Fibroblast of villous mesenchyme (primary cell): Measurements from ENCODE around the gene CENPT. TPM values are rescaled to one million over a fixed set of nuclear protein-coding genes. Genes with fewer than 3 reads are reported as not detected.

Source experiments
- DNase-seq: peaks from one replicate; pipeline ENCODE4 v3.0.0-alpha.2; 2010; ENCODE audit warnings: low read depth
- H3K4me3 ChIP-seq: 2 replicates; pipeline ENCODE4 v1.5.1; 2011; ENCODE audit warnings: low read depth, mild to moderate bottlenecking, low read length
- total RNA-seq: library from RNA; depleted of rRNA; stranded (reverse); fragments of >200 nt; gene quantifications from 2 replicates; pipeline ENCODE4 v1.2.3, GENCODE V29; 2012
- TF ChIP-seq, protein P1 (sequence below): IDR thresholded peaks from 2 replicates; pipeline ENCODE4 v1.5.1; 2012; ENCODE audit warnings: low read depth, mild to moderate bottlenecking, low read length; ENCODE audit not compliant: insufficient read depth

Gene CENPT
- total RNA-seq, 1 donor, result 39.7 TPM

DNA sequence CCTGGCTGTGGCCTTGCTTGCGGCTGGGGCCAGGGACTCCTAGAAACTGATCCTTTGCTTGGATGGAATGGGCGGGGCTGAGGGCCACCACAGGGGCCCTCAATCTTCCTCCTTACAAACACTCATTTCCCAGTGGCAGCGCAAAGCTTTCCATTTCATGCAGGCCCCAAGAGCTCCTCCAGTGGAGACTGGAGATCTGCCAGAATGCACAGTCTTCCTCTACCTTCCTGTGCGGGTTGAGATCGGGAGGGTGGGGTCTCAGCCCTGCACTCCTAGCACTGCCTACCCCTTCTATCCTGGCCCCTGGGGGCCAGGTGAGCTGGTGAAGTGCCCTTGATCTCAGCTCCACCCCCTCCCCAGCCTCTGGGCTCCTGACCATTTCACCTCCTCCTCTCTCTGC is 38.9 kb upstream of the CENPT start:
- H3K4me3 ChIP-seq, result no peak overlapping the region
- DNase-seq, result no peak
- TF ChIP-seq, protein P1, sequence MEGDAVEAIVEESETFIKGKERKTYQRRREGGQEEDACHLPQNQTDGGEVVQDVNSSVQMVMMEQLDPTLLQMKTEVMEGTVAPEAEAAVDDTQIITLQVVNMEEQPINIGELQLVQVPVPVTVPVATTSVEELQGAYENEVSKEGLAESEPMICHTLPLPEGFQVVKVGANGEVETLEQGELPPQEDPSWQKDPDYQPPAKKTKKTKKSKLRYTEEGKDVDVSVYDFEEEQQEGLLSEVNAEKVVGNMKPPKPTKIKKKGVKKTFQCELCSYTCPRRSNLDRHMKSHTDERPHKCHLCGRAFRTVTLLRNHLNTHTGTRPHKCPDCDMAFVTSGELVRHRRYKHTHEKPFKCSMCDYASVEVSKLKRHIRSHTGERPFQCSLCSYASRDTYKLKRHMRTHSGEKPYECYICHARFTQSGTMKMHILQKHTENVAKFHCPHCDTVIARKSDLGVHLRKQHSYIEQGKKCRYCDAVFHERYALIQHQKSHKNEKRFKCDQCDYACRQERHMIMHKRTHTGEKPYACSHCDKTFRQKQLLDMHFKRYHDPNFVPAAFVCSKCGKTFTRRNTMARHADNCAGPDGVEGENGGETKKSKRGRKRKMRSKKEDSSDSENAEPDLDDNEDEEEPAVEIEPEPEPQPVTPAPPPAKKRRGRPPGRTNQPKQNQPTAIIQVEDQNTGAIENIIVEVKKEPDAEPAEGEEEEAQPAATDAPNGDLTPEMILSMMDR, result no peak

DNA sequence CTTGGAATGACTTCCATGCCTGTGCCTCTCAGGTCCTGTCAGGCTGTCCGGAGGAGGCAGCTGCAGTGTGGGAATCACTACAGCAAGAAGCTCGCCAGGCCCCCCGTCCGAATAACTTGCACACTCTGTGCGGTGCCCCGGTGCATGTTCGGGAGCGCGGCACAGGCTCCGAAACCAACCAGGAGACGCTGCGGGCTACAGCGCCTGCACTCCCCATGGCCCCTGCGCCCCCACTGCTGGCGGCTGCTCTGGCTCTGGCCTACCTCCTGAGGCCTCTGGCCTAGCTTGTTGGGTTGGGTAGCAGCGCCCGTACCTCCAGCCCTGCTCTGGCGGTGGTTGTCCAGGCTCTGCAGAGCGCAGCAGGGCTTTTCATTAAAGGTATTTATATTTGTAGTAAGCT is 38.5 kb upstream of the CENPT start:
- TF ChIP-seq, protein P1, result no peak
- DNase-seq, result no peak
- H3K4me3 ChIP-seq, result no peak overlapping the region

DNA sequence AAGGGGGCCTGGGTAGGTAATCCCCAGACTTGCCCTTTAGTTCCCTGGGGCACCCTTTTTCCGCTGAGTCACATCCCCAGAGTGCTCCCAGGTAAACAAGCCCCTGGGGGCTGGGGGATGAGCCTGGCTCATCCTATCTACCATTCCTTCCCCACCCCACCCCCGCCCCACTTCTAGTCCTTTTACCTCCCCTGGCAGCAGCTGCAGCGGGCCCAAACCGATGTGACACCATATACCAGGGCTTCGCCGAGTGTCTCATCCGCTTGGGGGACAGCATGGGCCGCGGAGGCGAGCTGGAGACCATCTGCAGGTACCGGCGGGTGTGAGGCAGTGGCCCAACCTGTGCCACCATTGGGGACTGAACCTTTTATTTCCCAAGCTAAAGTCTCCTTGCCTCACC is 38.1 kb upstream of the CENPT start:
- TF ChIP-seq, protein P1, result no peak
- no peak overlapping the region for H3K4me3 ChIP-seq
- no peak for DNase-seq

DNA sequence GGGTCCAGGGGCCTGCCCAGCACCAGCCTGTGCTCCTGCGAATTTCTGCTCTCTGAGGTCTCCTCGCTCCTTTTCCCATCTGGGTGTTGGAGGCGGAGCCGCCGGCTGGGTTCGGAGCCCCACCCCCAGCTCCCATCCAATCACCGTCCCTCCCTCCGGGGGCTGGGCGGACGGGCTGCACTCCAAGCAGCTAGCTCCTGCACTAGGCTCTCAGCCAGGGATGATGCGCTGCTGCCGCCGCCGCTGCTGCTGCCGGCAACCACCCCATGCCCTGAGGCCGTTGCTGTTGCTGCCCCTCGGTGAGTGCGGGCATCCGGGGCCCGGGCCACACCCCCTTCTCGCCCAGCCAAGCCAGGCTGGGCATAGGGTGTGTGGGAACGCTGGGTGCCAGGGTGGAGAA is 37.2 kb upstream of the CENPT start, which contains the start of gene NRN1L:
TSS of gene NRN1L (plus strand) at position 202 of the 400 bp plus-strand sequence. CDS start at position 221, 19 bp downstream.
- no peak within 1 kb of the TSS for H3K4me3 ChIP-seq
- TF ChIP-seq, protein P1, result no peak
- peak; percentile 90 for DNase-seq

DNA sequence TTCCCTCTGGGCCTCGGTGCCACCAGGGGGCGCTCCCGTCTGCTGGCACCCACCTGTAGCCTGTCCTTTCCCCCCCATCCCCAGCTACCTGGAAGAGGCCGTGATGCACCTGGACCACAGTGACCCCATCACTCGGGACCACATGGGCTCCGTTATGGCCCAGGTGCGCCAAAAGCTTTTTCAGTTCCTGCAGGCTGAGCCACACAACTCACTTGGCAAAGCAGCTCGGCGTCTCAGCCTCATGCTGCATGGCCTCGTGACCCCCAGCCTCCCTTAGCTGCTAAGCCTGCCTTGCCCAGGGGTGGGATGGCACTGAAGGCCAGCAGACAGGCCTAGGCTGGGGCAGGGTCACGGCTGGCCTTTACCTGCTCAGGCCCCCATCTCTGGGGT is 36.4 kb upstream of the CENPT start:
- TF ChIP-seq, protein P1, result peak; percentile 85
- no peak overlapping the region for H3K4me3 ChIP-seq
- peak; percentile 47 for DNase-seq

DNA sequence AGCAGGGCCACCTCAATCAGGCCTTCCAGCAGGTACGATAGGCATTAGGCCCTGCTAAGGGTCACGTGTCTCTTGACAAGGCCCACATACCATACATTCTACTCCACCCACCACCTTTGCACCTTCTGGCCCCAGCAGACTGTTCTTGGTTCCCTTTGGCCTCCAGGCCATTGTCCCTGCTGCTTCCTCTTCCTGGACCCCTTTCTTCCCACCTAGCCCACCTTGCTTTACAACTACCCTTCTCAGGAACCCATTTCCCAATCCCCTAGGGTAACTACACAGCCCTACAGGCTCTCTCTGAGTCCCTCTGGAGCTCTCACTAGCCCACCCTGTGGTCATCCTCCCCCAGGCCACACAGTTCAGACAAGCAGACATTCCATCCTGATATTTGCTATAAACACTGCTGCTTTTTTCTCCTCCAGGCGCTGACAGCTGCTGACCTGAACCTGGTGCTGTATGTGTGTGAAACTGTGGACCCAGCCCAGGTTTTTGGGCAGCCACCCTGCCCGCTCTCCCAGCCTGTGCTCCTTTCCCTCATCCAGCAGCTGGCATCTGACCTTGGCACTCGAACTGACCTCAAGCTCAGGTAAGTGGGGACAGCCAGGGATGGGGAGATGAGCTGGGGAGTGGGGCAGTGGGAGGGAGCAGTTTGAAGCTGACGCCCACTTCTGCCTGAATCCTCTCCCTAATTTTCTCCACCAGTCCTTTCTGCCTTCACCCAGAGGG is 35.8 kb upstream of the CENPT start:
- no peak for DNase-seq
- no peak overlapping the region for H3K4me3 ChIP-seq
- TF ChIP-seq, protein P1, result no peak
